Testis (tissue), 2 donors: Measurements from ENCODE around the gene FXYD2.

ENCODE experiments used
- POLR2A ChIP-seq: fragments of 450-650 bp; IDR thresholded peaks from one replicate; pipeline ENCODE4 v1.6.1; 2017; ENCODE audit warnings: antibody characterized with exemption, mild to moderate bottlenecking, moderate library complexity
- TF ChIP-seq, protein P1 (sequence below), 3 experiments: fragments of 450-650 bp in 2 of 3; fragments of 200-600 bp in 1 of 3; sonication (generic) in 1 of 3; IDR thresholded peaks; one replicate each; pipeline ENCODE4 v1.5.1; 2016 to 2019; ENCODE audit warnings: antibody characterized with exemption in 3 of 3, mild to moderate bottlenecking in 2 of 3, moderate library complexity in 1 of 3

DNA sequence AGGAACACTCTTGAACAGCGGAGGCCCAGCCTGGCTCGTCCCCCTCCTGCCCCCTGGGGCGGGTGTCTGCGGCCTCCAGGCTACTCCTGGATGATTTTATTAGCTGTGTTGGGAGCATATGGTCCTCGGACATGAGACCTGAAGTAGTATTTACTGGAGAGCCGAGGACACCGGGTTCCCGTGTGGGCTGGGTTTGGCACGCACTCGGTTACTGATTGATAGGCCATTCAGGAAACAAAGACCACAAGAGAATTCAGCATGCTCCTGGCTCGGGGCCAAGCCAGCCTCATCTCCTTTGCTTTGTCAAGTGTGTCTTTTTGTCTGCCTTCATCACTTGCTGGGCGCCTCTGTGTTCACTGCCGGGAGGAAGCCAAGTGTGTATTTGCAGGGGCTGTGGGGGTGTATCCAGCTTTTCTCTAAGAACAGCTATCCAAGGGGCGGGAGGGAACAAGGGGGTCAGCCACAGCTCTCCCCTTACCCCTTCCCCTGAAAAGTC is 9.7 kb downstream of the FXYD2 start:
- TF ChIP-seq, protein P1, sequence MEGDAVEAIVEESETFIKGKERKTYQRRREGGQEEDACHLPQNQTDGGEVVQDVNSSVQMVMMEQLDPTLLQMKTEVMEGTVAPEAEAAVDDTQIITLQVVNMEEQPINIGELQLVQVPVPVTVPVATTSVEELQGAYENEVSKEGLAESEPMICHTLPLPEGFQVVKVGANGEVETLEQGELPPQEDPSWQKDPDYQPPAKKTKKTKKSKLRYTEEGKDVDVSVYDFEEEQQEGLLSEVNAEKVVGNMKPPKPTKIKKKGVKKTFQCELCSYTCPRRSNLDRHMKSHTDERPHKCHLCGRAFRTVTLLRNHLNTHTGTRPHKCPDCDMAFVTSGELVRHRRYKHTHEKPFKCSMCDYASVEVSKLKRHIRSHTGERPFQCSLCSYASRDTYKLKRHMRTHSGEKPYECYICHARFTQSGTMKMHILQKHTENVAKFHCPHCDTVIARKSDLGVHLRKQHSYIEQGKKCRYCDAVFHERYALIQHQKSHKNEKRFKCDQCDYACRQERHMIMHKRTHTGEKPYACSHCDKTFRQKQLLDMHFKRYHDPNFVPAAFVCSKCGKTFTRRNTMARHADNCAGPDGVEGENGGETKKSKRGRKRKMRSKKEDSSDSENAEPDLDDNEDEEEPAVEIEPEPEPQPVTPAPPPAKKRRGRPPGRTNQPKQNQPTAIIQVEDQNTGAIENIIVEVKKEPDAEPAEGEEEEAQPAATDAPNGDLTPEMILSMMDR (IDR thresholded peaks at IDR 0.05) = no peak
- TF ChIP-seq POLR2A = no peak
